Hematopoietic multipotent progenitor cell treated with erythropoietin and hydrocortisone succinate and interleukin-3 and kit ligand, for 4 days (in vitro differentiated cells): ENCODE data around the gene USP34.
A peak's percentile ranks its signal among the peaks of the same experiment; 100 is the strongest.
"Not testable (repeated sequence)": the region's sequence is repeated elsewhere in the genome, so short reads cannot be mapped to it uniquely, and the experiment has no call there.

Experiments used
- DNase-seq: peaks from one replicate; pipeline ENCODE4 v3.0.0-alpha.2; 2015

USP34 gene

GRCh38 chr2:61420991-61421544 lies 49.8 kb downstream of the USP34 start:
- peak; percentile 59 for DNase-seq

GRCh38 chr2:61419570-61419969 lies 51.3 kb downstream of the USP34 start:
- DNase-seq, result no peak

- DNase-seq, result peak; percentile 71
Observed at GRCh38 chr2:61419129-61419528, 51.8 kb downstream of the USP34 start.

GRCh38 chr2:61416871-61417645 lies 53.8 kb downstream of the USP34 start:
- DNase-seq, result no peak

GRCh38 chr2:61415265-61415664 lies 55.6 kb downstream of the USP34 start:
- DNase-seq, result no peak

GRCh38 chr2:61414674-61415073 lies 56.2 kb downstream of the USP34 start:
- DNase-seq, result no peak

GRCh38 chr2:61411109-61411508 lies 59.8 kb downstream of the USP34 start:
- DNase-seq, result peak; percentile 34

GRCh38 chr2:61410185-61410584 lies 60.7 kb downstream of the USP34 start:
- DNase-seq, result no peak

GRCh38 chr2:61405813-61406212 lies 65.1 kb downstream of the USP34 start:
- DNase-seq, result no peak

GRCh38 chr2:61404438-61404837 lies 66.4 kb downstream of the USP34 start:
- DNase-seq, result no peak

- DNase-seq, result no peak
Observed at GRCh38 chr2:61398413-61398812, 72.5 kb downstream of the USP34 start.

GRCh38 chr2:61396005-61396404 lies 74.9 kb downstream of the USP34 start:
- no peak for DNase-seq

- DNase-seq, result not testable (repeated sequence)
Observed at GRCh38 chr2:61387588-61387987, 83.3 kb downstream of the USP34 start.

GRCh38 chr2:61380882-61381197 lies 90.0 kb downstream of the USP34 start:
- DNase-seq, result not testable (repeated sequence)

- DNase-seq, result no peak
Observed at GRCh38 chr2:61380056-61380881, 90.6 kb downstream of the USP34 start.

GRCh38 chr2:61379521-61379920 lies 91.4 kb downstream of the USP34 start:
- DNase-seq, result no peak

GRCh38 chr2:61378281-61378680 lies 92.6 kb downstream of the USP34 start:
- DNase-seq, result no peak

- no peak for DNase-seq
Observed at GRCh38 chr2:61377046-61377445, 93.8 kb downstream of the USP34 start.

GRCh38 chr2:61376211-61376610 lies 94.7 kb downstream of the USP34 start:
- DNase-seq, result no peak

- no peak for DNase-seq
Observed at GRCh38 chr2:61371027-61371426, 99.9 kb downstream of the USP34 start.

- peak; percentile 41 for DNase-seq
Observed at GRCh38 chr2:61368687-61369665, 101.9 kb downstream of the USP34 start.

GRCh38 chr2:61367177-61367576 lies 103.7 kb downstream of the USP34 start:
- DNase-seq, result no peak

- DNase-seq, result no peak
Observed at GRCh38 chr2:61363580-61363979, 107.3 kb downstream of the USP34 start.
